GM12878 (cell line): ENCODE data around the gene SYNRG.

Source experiments
- EGR1 ChIP-seq, 2 experiments: IDR thresholded peaks; 1 replicate in 1 of 2; 2 replicates in 1 of 2; pipeline ENCODE4 v1.6.1; 2011 to 2012; ENCODE audit warnings: low read depth in 2 of 2, low read length in 2 of 2, borderline replicate concordance in 1 of 2, mild to moderate bottlenecking in 1 of 2, moderate library complexity in 1 of 2
- KLF5 ChIP-seq: fragments of 450-650 bp; IDR thresholded peaks from 2 replicates; pipeline ENCODE4 v1.6.1; 2014; ENCODE audit warnings: mild to moderate bottlenecking; ENCODE audit not compliant: partially characterized antibody
- TAF1 ChIP-seq: IDR thresholded peaks from 2 replicates; pipeline ENCODE4 v1.6.1; 2011; ENCODE audit warnings: mild to moderate bottlenecking, low read depth, low read length, borderline replicate concordance

DNA sequence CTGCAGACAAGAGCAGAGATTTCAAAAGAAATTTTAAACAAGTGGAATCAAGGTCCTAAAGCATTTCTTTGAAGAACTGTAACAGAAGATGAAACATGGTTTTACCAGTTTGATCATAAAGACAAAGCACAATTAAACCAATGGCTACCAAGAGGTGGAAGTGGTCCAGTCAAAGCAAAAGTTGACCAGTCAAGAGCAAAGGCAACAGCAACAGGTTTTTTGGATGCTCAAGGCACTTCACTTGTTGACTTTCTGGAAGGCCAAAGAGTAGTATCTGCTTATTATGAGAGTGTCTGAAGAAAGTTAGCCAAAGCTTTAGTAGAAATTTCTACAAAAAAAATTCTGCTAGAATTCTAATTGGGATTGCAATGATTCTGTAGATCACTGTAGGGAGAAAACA lies 28.7 kb upstream of the SYNRG start:
- no peak for TF ChIP-seq EGR1 (IDR thresholded peaks at IDR 0.05; ENCODE audit: borderline replicate concordance in 1 of 2, low read depth in 2 of 2, low read length in 2 of 2)
- TF ChIP-seq KLF5, result no peak
- TF ChIP-seq TAF1, result no peak
